Measurements from ENCODE around the gene ROBO1.

GRCh38 chr3:79285380-79285779 is 482.4 kb downstream of the ROBO1 start:
- TF ChIP-seq EZH2 (IDR thresholded peaks at IDR 0.05) (no peak), POLR2AphosphoS5 (IDR thresholded peaks at IDR 0.05; ENCODE audit: borderline replicate concordance, low read depth, low read length) (no peak; the same call in 1 of the 2 replicates)

Data from SK-N-MC (cell line).